GM21381 (cell line): ENCODE measurements around the gene DCP1B.

Source experiments
- ATAC-seq: cut with Tn5 transposase; IDR thresholded peaks from one replicate; pipeline ENCODE4 v1.9.1; 2021; ENCODE audit warnings: mild to moderate bottlenecking, moderate library complexity; ENCODE audit not compliant: unreplicated experiment

Gene DCP1B

GRCh38 chr12:1920971-1921370, 83.3 kb downstream of the DCP1B start:
- no peak for ATAC-seq

GRCh38 chr12:1920436-1920835, 83.8 kb downstream of the DCP1B start:
- no peak for ATAC-seq

DNA sequence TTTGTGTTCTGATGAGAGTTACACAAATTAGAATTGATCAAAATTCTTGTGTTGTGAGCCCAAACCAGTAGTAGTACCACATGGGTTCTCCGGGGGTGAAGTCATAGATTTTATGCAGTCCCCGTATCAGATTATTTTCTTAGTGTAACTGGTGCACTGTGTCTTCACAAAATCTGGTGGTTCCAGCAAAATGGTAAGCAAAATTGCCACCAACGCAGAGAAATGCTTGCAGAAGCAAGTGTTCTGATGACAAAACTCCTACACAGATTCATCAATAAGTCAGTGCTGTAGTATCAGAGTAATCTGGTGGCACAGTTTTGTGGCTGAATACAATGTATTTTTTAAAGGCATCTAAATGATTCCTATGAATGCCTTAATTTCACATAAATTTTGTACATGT, 84.5 kb downstream of the DCP1B start:
- no peak for ATAC-seq

DNA sequence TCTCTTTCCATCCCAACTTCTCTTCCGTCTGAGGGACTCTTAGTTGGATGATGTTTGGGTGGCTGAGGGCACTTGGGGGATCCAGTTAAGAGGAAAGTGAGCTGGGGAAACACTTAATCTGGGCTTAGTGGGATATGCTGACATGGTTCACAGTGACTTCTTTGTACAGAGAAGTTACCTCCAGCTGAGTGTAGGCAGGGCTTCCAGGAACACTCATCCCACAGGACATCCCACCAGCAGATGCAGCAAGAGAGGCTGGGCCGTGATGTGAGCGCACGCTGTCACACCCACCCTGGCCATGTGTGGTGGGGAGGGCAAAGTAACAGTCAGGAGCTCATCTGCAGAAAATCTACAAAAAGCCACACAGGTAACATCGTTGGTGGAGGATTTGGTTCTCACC, 85.0 kb downstream of the DCP1B start:
- ATAC-seq = no peak

GRCh38 chr12:1918884-1919236, 85.4 kb downstream of the DCP1B start:
- ATAC-seq = no peak

DNA sequence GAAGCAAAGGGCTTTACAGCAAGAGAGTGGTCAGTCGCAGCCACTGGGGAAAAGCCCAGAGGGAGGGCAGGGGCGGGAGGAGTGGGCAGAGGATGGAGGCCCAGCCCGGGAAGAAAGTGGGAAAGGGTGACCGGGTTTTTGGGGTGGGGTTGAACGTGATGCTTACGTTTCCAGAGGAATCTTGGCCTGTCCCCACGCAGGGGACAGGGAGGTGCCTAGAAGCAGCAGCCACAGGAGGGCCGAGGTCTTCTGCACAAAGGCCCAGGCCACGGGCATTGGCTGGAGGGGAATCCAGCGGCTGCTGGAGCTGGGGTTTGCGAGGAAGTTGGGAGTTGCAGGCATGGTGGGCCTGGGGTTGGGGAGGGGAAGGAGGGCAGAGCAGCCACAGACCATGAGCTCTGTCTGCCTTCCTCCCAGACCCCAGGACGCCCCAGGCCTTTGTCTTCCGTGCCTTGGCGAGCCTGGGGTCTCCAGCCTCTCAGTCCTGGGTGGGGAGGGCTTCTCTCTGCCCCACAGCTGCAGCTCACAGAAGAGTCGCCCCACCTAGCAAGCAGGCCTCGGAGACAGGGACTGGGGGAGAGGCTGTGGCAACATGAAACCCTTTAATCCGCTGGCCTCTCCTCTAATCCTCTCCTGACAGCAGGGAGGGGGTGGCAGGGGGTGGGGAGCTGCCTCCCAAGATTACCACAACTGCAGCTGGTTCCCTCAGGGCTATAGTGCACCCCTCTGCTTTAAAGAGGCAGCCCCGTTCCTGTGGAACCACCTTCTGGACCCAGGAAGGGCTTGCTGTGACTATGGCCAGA, 86.0 kb downstream of the DCP1B start, which contains the start of gene CACNA2D4:
Gene CACNA2D4 (minus strand): TSS at position 572 of the 803 bp plus-strand sequence. CDS start 179 bp downstream, at position 393.
- ATAC-seq = no peak

- no peak for ATAC-seq
Measured at GRCh38 chr12:1917172-1918070, 86.8 kb downstream of the DCP1B start.

- no peak for ATAC-seq
Measured at GRCh38 chr12:1916371-1917171, 87.7 kb downstream of the DCP1B start.

DNA sequence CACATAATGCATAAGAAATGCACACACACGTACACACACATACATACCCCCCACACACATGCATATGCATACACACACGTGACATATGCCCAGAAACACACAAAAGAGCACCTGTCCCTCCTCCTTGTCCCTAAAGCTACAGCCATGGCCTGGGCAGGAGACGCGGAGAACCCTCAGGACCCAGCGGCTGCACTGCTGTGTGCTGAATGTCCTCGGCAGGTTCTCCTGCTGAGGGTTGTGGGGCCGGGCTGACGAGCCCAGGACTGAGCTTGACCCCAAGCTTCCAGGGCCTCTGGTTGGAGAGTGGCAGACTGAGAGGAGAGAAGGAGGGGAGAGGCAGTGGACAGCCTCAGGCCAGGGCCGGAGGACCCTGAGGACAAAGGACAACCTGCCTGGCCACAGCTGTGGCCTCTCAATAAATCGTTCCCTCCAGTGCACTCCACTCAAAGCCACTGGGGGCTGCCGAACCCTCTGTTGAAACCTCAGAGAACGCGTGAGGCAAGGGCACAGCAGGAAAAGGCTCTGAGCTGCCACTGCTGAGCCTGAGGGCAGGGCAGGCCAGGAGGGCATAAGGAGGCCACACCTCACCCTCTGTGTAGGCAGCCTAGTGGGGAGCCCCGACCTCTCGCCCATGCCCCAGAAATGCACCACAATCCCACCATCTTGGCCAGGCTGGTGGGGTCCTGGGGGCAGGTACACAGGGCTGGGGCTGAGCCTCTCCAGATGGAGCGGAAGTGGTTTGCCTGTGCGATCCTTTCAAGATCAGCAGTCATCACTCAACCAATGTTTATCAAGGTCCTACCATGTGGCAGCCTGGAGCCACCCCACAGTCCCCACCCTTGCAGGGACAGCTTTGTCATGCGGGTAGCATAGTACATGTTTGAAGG, 88.9 kb downstream of the DCP1B start:
- ATAC-seq = no peak

- ATAC-seq = no peak
Measured at GRCh38 chr12:1914114-1914911, 89.9 kb downstream of the DCP1B start.

DNA sequence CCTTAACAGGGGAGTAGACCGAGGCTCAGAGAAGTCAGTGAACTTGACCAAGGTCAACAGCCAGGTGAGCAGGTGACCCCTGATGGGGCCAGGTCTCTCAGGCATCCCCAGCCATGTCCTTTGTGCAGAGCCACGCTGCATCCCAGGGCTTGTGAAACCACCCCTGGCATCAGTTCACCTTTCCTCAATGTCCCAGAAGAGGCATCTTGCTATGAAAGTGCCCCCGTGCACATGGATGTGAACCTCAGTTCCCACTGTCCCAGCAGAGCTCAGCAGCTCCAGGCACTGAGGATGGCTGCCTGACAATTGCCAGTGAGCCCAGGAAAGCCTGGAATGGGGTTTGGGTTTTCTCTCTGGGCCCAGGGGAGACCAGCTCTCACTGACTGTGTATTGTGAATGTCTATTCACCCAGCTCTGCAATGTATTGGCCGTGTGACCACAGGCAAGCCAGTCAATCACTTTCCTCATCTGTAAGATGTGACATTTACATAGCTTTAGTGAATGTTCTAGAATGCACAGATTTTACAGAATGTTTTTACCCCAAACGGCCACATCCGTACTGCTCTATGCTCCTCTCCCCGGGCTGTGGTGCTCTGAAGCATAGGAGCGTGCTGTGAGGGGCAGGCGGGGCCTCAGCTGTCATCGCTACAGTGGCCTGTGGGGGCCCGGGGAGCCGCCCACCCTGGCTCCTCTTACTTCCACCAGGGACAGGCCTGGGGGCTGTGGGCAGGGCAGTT, 90.7 kb downstream of the DCP1B start:
- no peak for ATAC-seq

- ATAC-seq = no peak
Measured at GRCh38 chr12:1912580-1913376, 91.5 kb downstream of the DCP1B start.

DNA sequence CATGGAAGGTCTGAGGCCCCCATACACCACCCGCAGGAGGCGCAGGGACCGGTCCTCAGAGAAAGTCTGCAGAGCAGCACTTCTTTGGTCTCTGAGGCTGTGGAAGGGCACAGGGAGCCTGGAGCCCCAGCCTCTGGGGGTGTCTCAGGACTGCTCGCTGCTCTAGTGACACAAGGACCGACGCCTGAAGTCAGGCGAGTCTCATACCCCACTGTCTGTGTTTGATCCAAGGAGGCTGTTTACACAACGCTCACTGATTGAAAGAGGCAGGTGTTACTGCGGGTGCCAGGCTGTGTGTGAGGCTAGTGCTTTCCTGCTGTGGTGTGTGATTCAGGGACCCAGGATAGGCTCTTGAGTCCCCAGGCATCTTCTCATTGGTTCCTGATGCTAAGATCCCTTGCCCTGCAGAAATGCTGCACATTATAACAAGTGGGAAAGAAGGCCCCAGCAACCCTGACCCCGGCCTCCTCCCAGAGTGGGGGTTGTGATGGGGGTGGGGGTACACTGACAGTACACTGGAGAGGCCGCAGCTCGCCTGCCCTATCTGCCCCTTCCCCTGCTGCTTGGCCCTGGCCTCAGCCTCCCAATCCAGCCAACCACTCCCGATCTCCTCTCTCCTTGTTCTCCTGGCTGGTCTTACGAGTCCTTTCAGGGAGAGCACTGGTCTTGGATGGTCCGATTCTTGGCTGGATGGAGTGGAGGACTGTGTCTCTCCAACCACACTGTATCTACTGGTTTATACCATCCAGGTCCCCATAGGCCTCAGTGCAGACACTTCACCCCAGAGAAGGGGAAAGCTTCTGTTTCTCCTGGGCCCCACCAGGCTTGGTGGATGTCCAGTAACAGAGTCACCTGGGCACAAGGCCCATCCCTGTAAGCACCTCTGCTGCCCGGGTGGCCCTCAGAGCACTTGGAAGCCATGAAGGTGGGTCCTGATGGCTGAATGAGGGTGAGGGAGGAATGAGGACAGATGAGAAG, 92.4 kb downstream of the DCP1B start:
- ATAC-seq = no peak

DNA sequence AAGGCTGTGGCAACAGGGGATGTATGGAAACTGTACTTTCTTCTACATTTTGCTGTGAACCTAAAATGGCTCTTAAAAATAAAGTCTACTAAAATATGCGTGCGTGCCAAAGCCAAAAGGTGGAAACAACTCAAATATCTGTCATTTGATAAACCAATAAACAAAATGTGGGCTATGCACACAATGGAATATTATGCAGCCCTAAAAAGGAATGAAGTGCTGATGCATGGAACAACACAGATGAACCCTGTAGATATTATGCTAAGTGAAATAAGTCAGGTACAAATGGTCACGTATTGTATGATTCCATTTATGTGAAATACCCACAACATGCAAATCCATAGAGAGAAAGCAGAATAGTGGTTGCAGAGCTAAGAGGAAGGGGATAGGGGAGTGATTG, 93.8 kb downstream of the DCP1B start:
- no peak for ATAC-seq

- ATAC-seq = no peak
Measured at GRCh38 chr12:1908758-1909157, 95.5 kb downstream of the DCP1B start.
